ENCODE measurements around the gene RSPH10B.
"Not testable (repeated sequence)": the region's sequence is repeated elsewhere in the genome, so short reads cannot be mapped to it uniquely, and the experiment has no call there.

The RSPH10B gene

GRCh38 chr7:5970347-5970911 lies at the start of gene RSPH10B:
RSPH10B (minus strand) TSS chr7:5970689; CDS start chr7:5967116, 3,573 bp downstream.
- not testable (repeated sequence) for DNase-seq

GRCh38 chr7:6016653-6016966 lies 46.1 kb upstream of the RSPH10B start:
- no peak for DNase-seq

- DNase-seq: no peak
Observed at GRCh38 chr7:6015917-6016652, 45.6 kb upstream of the RSPH10B start.

DNA sequence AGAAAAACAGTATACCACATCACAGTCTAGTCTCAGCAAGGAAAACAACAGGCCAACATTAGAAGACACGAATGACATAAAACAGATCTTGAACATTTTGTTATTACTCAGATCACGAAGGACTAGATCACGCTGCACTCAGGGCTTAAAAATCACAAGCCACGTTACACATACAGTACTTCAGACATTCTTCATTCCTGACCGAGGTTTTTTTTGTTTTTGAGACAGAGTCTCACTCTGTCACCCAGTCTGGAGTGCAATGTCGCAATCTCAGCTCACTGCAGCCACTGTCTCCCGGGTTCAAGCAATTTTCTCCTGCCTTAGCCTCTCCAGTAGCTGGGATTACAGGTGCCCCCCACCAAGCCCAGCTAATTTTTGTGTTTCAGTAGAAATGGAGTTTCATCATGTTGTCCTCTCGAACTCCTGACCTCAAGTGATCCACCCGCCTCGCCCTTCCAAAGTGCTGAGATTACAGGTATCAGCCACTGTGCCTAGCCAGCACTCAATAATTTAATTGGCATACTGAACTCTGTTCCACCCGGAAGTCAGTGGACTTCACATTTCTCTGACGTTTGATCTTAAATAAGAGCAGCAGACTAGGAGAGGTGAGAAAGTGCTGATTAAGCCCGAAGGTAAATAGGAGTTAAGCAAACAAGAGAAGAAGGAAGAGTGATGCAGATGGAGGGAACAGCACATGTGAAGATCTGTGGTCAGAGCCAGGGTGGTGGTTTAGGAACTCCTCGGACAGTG lies 42.0 kb upstream of the RSPH10B start:
- no peak for DNase-seq

DNA sequence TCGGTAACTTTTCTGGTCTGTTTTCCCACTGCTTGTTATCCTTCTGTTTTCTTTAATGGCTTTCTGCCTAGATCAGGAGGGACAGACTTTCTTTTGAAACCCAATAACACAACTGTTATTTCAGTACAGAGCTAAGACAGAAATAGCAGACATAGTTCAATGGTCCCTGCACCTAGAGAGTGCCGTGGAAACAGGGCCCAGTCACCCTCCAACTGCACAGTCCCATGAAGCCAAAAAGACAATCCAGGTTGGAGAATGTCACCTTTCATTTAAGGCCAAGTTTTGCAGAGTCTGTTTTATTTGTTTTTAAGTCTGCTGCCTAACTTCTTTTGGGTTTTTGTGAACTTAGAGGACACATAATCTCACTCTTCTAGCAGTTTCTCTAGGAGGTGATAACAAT lies 41.1 kb upstream of the RSPH10B start:
- no peak for DNase-seq

- DNase-seq: not testable (repeated sequence)
Observed at GRCh38 chr7:6010370-6010769, 39.9 kb upstream of the RSPH10B start.

DNA sequence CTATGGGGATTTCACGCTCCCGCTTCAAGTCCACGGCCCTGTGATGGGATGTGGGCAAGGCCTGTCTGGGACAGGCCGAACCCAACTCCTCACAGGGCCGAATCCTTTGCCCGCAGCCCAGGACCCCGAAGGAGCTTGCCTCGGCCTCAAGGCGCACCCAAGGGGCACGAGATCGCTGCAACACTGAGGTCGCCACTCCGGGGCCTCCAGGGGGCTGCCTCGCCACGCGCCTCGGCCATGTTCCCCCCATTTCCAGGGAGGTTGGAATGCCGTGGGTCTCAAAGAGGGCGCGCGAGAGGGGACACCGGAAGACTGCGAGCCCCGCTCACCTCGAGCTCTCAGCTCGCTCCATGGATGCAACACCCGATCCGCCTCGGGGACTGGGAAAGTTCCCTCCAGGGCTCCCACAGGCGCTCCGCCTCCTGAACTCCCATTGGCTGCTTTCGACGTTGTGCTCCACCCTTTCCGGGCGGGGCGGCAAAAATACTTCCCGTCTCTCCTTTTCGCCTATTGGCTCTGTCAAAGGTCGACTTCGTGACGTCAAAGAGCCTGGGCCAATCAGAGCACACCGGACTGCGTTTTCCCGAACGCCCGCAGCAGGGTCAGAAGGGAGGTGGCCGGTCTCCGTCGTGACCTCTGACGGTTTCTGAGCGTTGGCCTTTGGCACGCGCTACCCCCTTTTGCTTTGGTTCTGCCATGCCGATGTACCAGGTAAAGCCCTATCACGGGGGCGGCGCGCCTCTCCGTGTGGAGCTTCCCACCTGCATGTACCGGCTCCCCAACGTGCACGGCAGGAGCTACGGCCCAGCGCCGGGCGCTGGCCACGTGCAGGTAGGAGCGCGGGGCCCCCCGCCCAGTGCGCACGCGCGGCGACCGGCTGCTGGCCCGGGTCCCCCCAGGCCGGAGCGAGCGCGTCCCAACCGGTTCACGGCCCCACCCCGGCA lies 38.5 kb upstream of the RSPH10B start, which contains the start of the genes AIMP2 and PMS2:
Gene AIMP2 (plus strand): TSS at position 605 of the 944 bp plus-strand sequence. CDS start 92 bp downstream, at position 697.
Gene PMS2 (minus strand): TSS at position 382 of the 944 bp plus-strand sequence. CDS start 30 bp downstream, at position 352.
- peak; percentile 89 for DNase-seq

DNA sequence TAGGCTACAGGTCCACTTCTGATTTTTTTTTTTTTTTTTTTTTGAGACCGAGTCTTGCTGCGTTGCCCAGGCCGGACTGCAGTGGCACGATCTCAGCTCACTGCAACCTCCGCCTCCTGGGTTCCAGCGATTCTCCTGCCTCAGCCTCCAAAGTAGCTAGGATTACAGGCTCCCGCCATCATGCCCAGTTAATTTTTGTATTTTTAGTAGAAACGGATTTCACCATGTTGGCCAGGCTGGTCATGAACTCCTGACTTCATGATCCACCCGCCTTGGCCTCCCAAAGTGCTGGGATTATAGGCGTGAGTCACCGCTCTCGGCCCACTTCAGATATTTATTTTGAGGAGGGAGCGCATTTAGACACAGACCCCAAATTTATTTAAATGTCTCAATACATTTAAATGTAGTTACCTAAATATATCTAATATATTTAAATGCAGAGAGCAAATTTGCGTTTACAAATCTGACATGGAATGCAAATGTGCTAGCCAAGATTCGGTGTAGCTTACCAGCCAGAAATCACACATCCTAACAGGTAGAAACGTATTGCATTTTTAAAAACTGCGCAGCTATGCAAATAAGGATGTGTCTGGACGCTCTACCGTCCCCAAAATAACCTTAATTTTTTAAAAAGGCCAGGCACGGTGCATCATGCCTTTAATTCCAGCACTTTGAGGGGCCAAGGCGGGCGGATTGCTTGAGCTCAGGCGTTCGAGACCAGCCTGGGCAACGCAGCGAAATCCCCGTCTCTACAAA lies 37.5 kb upstream of the RSPH10B start:
- not testable (repeated sequence) for DNase-seq

DNA sequence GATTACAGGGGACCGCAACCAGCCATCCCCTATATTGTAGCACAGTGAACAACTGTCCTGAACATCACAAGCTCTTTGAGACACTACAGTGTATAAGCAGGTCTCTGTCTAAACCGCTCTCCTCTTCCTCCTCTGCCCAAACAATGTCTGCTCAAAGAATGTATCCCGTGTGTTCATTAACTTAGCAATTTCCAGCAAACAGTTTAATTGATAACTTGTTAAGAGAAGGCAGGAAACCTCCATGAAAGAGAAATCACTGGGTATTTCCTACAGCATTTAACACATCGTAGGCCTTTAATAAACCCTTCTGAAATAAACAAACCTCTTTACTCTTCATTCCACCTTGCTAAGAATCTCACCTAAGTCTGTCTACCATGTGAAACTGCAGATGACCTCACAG lies 36.9 kb upstream of the RSPH10B start:
- DNase-seq: no peak

- peak; percentile 3 for DNase-seq
Observed at GRCh38 chr7:5997210-5997808, 26.8 kb upstream of the RSPH10B start.

DNA sequence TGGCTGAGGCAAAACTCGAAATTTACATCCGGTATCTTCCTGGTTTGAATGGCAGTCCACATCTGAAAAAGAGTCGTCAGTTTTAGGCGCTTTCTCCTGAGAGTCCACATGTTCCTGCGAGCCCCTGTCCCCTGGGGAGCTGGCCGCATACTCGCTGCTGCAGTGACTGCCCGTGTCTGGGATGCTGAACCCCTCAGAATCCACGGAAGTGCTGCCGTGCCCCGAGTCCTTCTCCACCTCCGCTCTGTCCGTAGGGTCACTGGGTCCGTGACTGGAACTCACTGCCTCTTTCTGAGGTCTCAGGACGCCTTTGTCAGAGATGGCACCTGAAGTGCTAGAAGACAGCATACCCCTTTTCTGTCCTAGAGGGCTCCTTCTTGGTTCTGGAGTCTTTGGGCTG lies 16.6 kb upstream of the RSPH10B start:
- DNase-seq: not testable (repeated sequence)

- not testable (repeated sequence) for DNase-seq
Observed at GRCh38 chr7:5979680-5980314, 9.3 kb upstream of the RSPH10B start.

GRCh38 chr7:5973580-5973979 lies 3.1 kb upstream of the RSPH10B start:
- not testable (repeated sequence) for DNase-seq

DNA sequence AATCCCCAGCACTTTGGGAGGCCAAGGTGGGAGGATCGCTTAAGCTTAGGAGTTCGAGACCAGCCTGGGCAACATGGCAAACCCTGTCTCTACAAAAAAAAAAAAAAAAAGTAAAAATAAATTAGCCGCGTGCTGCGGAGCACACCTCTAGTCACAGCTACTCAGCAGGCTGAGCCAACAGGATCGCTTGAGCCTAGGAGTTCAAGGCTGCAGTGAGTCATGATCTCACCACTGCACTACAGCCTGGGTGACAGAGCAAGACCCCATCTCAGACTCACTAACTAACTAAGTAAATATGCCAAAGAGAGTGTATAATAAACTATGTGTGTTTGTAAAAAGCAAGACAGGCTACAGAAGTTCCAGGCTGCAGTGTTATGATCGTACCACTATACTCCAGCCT lies 6.7 kb downstream of the RSPH10B start:
- not testable (repeated sequence) for DNase-seq

GRCh38 chr7:5963205-5963604 lies 7.3 kb downstream of the RSPH10B start:
- not testable (repeated sequence) for DNase-seq

- not testable (repeated sequence) for DNase-seq
Observed at GRCh38 chr7:5934945-5935450, 35.5 kb downstream of the RSPH10B start.

GRCh38 chr7:5931905-5932644 lies 38.4 kb downstream of the RSPH10B start:
- DNase-seq: not testable (repeated sequence)

- not testable (repeated sequence) for DNase-seq
Observed at GRCh38 chr7:5931250-5931649, 39.2 kb downstream of the RSPH10B start.

DNA sequence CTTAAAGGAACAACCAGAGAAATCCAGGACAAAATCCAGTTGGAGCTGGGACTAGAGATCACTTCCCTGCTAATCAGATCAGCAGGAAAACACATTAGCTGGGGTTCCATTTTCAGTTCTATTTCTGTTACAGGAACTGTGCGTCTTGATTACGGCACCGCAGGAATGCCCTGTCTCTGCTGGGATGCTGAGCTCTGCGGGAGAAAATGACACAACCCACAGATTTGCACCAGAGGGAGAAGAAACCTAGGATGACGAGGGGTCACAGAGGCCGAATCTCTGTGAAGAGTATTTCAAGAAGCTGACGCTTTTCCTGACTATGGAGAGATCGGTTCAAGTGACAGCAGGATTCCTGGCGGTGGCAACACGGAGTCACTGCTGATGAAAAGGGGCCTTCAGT lies 40.2 kb downstream of the RSPH10B start:
- not testable (repeated sequence) for DNase-seq

All from NCI-H187 treated with DMSO at 0.1 percent for 48 hours (cell line).